GM12801 (cell line): ENCODE measurements around the gene RAD51C.

ENCODE experiments used
- TF ChIP-seq, protein P1 (sequence below): IDR thresholded peaks from one replicate; pipeline ENCODE4 v1.5.1; 2011; ENCODE audit warnings: control low read depth; ENCODE audit not compliant: insufficient read length; ENCODE audit errors: extremely low read depth

The RAD51C gene

GRCh38 chr17:58692239-58693055 is at the start of gene RAD51C:
Gene RAD51C (plus strand): TSS chr17:58692602. CDS start chr17:58692644, 42 bp downstream.
- TF ChIP-seq, protein P1, sequence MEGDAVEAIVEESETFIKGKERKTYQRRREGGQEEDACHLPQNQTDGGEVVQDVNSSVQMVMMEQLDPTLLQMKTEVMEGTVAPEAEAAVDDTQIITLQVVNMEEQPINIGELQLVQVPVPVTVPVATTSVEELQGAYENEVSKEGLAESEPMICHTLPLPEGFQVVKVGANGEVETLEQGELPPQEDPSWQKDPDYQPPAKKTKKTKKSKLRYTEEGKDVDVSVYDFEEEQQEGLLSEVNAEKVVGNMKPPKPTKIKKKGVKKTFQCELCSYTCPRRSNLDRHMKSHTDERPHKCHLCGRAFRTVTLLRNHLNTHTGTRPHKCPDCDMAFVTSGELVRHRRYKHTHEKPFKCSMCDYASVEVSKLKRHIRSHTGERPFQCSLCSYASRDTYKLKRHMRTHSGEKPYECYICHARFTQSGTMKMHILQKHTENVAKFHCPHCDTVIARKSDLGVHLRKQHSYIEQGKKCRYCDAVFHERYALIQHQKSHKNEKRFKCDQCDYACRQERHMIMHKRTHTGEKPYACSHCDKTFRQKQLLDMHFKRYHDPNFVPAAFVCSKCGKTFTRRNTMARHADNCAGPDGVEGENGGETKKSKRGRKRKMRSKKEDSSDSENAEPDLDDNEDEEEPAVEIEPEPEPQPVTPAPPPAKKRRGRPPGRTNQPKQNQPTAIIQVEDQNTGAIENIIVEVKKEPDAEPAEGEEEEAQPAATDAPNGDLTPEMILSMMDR: no peak

DNA sequence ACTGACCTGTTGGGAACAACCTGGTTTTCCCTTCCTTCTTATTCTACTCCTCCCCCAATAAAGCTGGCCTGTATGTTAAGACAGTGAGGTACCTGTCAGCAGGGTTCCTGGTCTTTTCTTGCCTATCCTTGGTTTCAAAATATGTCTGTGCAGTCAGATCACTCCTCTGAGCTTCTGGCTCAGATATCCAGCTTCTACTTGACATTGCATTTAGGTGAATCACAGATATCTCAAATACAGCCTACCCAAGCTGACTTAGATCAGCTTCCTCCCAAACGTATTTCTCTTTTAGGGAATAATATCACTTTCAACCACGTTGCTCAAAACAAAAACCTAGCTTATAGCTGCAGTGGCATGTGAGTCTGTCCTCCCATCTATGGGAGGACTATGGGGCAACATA is 49.3 kb upstream of the RAD51C start:
- TF ChIP-seq, protein P1: no peak

DNA sequence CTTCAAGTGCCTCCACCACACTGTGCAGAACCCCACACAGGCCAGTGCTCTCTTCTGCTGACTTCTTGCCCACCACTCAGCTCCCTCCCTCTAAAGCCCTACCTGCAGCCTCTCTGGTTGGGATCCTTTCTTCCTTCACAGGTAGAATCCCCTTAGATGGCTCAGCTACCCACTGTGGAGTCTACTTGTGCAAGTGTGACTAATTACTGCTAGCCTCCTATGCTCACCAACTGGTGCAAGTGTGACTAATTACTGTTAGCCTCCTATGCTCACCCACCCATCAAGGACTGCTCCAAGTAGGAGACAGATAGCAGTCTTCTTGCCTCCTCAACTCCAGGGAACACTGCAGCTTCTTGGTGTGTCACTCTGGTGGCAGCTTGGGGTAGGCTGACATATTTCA is 44.2 kb upstream of the RAD51C start:
- TF ChIP-seq, protein P1: no peak

DNA sequence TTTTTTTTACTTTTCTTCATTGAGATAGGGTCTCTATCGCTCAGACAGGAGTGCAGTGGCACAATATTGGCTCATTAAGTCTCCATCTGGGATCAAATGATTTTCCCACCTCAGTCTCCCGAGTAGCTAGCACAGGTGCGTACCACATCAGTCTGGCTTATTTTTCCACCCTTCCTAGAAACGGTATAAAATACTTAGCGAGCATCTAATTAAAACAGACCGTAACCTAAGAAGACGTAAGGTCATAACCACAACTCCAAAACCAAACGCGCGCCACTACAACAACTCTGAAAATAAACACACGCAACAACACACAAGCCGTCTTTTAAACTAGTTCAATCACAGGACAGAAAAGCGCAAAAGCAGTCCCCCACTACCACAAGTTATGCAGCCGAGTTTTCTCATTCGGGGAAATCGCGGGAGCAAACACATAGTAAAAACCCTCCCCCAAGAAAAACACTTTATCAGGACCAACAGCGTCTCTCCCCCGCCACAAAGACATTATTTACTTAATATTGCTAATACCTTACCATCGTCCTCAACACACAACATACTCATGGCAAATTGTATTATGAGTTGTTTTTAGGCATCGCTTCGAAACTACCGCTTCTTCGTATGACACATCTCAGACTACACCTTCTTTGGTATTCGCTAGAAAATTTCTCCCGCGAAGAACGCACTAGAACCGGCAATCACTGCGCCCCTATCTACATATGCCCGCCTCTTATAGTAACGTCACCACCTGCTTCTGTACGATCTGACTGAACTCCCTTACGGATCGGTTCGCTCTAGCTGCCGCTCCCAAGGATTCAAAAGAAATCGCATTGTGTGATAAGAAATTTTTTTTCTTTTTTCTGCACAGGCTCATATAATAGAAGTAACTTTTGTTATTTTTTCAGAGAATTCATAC is 33.3 kb upstream of the RAD51C start:
- TF ChIP-seq, protein P1: no peak

GRCh38 chr17:58660621-58661020 is 31.8 kb upstream of the RAD51C start:
- TF ChIP-seq, protein P1: no peak

DNA sequence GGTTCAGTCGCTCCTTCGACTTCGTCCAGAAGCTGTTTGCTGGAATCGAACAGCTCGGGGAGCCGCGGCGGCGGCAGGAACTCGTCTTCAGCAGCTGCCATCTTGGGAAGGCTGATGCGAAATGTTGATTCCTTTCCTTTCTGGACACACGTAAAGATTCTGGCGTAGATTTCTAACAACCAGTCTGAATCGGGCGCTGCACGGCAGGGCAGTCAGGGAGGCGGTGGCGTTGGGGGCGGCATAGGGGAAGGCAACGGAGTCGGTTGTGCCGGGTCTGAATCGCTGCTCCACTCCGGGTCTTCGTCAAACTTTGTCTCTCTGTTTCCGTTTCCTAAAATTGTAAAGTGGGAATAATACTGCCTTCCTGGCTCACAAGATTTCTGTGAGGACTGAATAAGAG is 30.9 kb upstream of the RAD51C start:
- TF ChIP-seq, protein P1: no peak

- TF ChIP-seq, protein P1: no peak
Observed at GRCh38 chr17:58664302-58664701, 28.1 kb upstream of the RAD51C start.
